ENCODE measurements around the gene SPEG. TPM values are rescaled to one million over a fixed set of nuclear protein-coding genes. Genes with fewer than 3 reads are reported as not detected.

The SPEG gene
- total RNA-seq, 1 donor from 2014 or later = 71.2 TPM

- H3K9ac ChIP-seq (ENCODE audit: low read length) = no peak overlapping the region
- no peaks in the 10 kb centered on the region for H3K9me3 ChIP-seq (ENCODE audit: insufficient read depth, low read depth, low read length)
- H3K4me1 ChIP-seq (ENCODE audit: insufficient read depth, low read length) = peaks cover 23% of the 10 kb centered on the region
- H3K27me3 ChIP-seq (ENCODE audit: insufficient read depth, low read length) = no peaks in the 10 kb centered on the region
- Mint-ChIP-seq H3K27ac (ENCODE audit: unreplicated experiment) (no peak overlapping the region), H3K4me1 (ENCODE audit: low read depth, unreplicated experiment) (peaks cover 12% of the 10 kb centered on the region), H3K9me3 (ENCODE audit: unreplicated experiment) (no peaks in the 10 kb centered on the region), H3K27me3 (ENCODE audit: low read depth, unreplicated experiment) (peaks cover 24% of the 10 kb centered on the region), H3K4me3 (ENCODE audit: unreplicated experiment) (no peak overlapping the region), H3K36me3 (ENCODE audit: low read depth, unreplicated experiment) (peaks cover 2% of the 10 kb centered on the region)
- no peak overlapping the region for H2AFZ ChIP-seq (ENCODE audit: low read depth, low read length)
- TF ChIP-seq EZH2 (IDR thresholded peaks at IDR 0.05; ENCODE audit: insufficient read depth, low read length) (no peak), CTCF (IDR thresholded peaks at IDR 0.05; ENCODE audit: insufficient read depth, low read depth, low read length) (no peak)
- no peak overlapping the region for H3K27ac ChIP-seq (ENCODE audit: low read depth, low read length)
- DNase-seq (ENCODE audit: low read depth) (no peak), FAIRE-seq (no peak)
- no peak overlapping the region for H3K4me3 ChIP-seq (ENCODE audit: insufficient read depth, low read depth, low read length)
- H3K79me2 ChIP-seq (ENCODE audit: insufficient read depth, low read length) = no peaks in the 10 kb centered on the region
- no peaks in the 10 kb centered on the region for H4K20me1 ChIP-seq (ENCODE audit: insufficient read depth, low read length)
- no peak overlapping the region for H3K4me2 ChIP-seq (ENCODE audit: low read length)
- no peaks in the 10 kb centered on the region for H3K36me3 ChIP-seq (ENCODE audit: insufficient read depth, low read length)
Observed at GRCh38 chr2:219437141-219437540, 2.5 kb downstream of the SPEG start.

GRCh38 chr2:219437690-219438206 is 3.1 kb downstream of the SPEG start:
- TF ChIP-seq EZH2 (IDR thresholded peaks at IDR 0.05; ENCODE audit: insufficient read depth, low read length) (no peak), CTCF (IDR thresholded peaks at IDR 0.05; ENCODE audit: insufficient read depth, low read depth, low read length) (no peak)
- peaks cover 2% of the 10 kb centered on the region for H3K36me3 Mint-ChIP-seq (ENCODE audit: low read depth, unreplicated experiment)
- no peak overlapping the region for H3K4me2 ChIP-seq (ENCODE audit: low read length)
- H3K4me3 Mint-ChIP-seq (ENCODE audit: unreplicated experiment) = no peak overlapping the region
- no peak overlapping the region for H3K4me3 ChIP-seq (ENCODE audit: insufficient read depth, low read depth, low read length)
- no peaks in the 10 kb centered on the region for H4K20me1 ChIP-seq (ENCODE audit: insufficient read depth, low read length)
- H3K9me3 Mint-ChIP-seq (ENCODE audit: unreplicated experiment) = no peaks in the 10 kb centered on the region
- no peaks in the 10 kb centered on the region for H3K36me3 ChIP-seq (ENCODE audit: insufficient read depth, low read length)
- peaks cover 2% of the 10 kb centered on the region for H3K79me2 ChIP-seq (ENCODE audit: insufficient read depth, low read length)
- peaks cover 16% of the 10 kb centered on the region for H3K4me1 Mint-ChIP-seq (ENCODE audit: low read depth, unreplicated experiment)
- DNase-seq (ENCODE audit: low read depth) (no peak), FAIRE-seq (no peak)
- no peak overlapping the region for H3K27ac ChIP-seq (ENCODE audit: low read depth, low read length)
- peaks cover 25% of the 10 kb centered on the region for H3K4me1 ChIP-seq (ENCODE audit: insufficient read depth, low read length)
- H3K9ac ChIP-seq (ENCODE audit: low read length) = no peak overlapping the region
- no peaks in the 10 kb centered on the region for H3K9me3 ChIP-seq (ENCODE audit: insufficient read depth, low read depth, low read length)
- no peak overlapping the region for H3K27ac Mint-ChIP-seq (ENCODE audit: unreplicated experiment)
- H3K27me3 ChIP-seq (ENCODE audit: insufficient read depth, low read length) = no peaks in the 10 kb centered on the region
- no peak overlapping the region for H2AFZ ChIP-seq (ENCODE audit: low read depth, low read length)
- H3K27me3 Mint-ChIP-seq (ENCODE audit: low read depth, unreplicated experiment) = peaks cover 24% of the 10 kb centered on the region

- no peaks in the 10 kb centered on the region for H3K27me3 ChIP-seq (ENCODE audit: insufficient read depth, low read length)
- H4K20me1 ChIP-seq (ENCODE audit: insufficient read depth, low read length) = no peaks in the 10 kb centered on the region
- no peak overlapping the region for H3K4me3 ChIP-seq (ENCODE audit: insufficient read depth, low read depth, low read length)
- Mint-ChIP-seq H3K27ac (ENCODE audit: unreplicated experiment) (no peak overlapping the region), H3K4me1 (ENCODE audit: low read depth, unreplicated experiment) (peaks cover 23% of the 10 kb centered on the region), H3K36me3 (ENCODE audit: low read depth, unreplicated experiment) (no peaks in the 10 kb centered on the region), H3K9me3 (ENCODE audit: unreplicated experiment) (no peaks in the 10 kb centered on the region), H3K27me3 (ENCODE audit: low read depth, unreplicated experiment) (peaks cover 22% of the 10 kb centered on the region), H3K4me3 (ENCODE audit: unreplicated experiment) (no peak overlapping the region)
- H3K27ac ChIP-seq (ENCODE audit: low read depth, low read length) = no peak overlapping the region
- H3K4me2 ChIP-seq (ENCODE audit: low read length) = no peak overlapping the region
- H3K4me1 ChIP-seq (ENCODE audit: insufficient read depth, low read length) = peaks cover 32% of the 10 kb centered on the region
- no peaks in the 10 kb centered on the region for H3K36me3 ChIP-seq (ENCODE audit: insufficient read depth, low read length)
- no peak overlapping the region for H2AFZ ChIP-seq (ENCODE audit: low read depth, low read length)
- H3K9ac ChIP-seq (ENCODE audit: low read length) = no peak overlapping the region
- FAIRE-seq (no peak), DNase-seq (ENCODE audit: low read depth) (no peak)
- no peak for TF ChIP-seq EZH2 (IDR thresholded peaks at IDR 0.05; ENCODE audit: insufficient read depth, low read length)
- no peak for TF ChIP-seq CTCF (IDR thresholded peaks at IDR 0.05; ENCODE audit: insufficient read depth, low read depth, low read length)
- peaks cover 9% of the 10 kb centered on the region for H3K79me2 ChIP-seq (ENCODE audit: insufficient read depth, low read length)
- H3K9me3 ChIP-seq (ENCODE audit: insufficient read depth, low read depth, low read length) = no peaks in the 10 kb centered on the region
Observed at GRCh38 chr2:219438453-219438852, 3.8 kb downstream of the SPEG start.
